Astrocyte (in vitro differentiated cells and primary cell): ENCODE measurements around the gene KIAA0825.

Source experiments
- CTCF ChIP-seq: IDR thresholded peaks from 2 replicates; pipeline ENCODE4 v1.5.1; 2011; ENCODE audit warnings: low read depth, mild to moderate bottlenecking, inconsistent platforms, low read length, moderate library complexity; ENCODE audit not compliant: insufficient read depth
- EZH2 ChIP-seq: IDR thresholded peaks from 2 replicates; pipeline ENCODE4 v1.6.1; 2012; ENCODE audit warnings: mild to moderate bottlenecking, low read length, inconsistent platforms; ENCODE audit not compliant: insufficient read depth

GRCh38 chr5:94309141-94309540 lies 309.3 kb downstream of the KIAA0825 start:
- TF ChIP-seq CTCF (no peak), EZH2 (no peak)
